Fibroblast of lung (primary cell): ENCODE measurements around the gene CCDC192. TPM values are rescaled to one million over a fixed set of nuclear protein-coding genes. Genes with fewer than 3 reads are reported as not detected.

Source experiments
- DNase-seq, 2 donors: peaks; one replicate each; pipeline versions ENCODE4 v3.0.0 to v3.0.0-alpha.2; 2010; ENCODE audit warnings: low read depth in 2 of 2
- H2AFZ ChIP-seq: 2 replicates; pipeline ENCODE4 v1.5.1; 2012; ENCODE audit warnings: low read length, control low read depth, inconsistent platforms
- H3K27ac ChIP-seq: 2 replicates; pipeline ENCODE4 v1.5.1; 2011; ENCODE audit warnings: low read length, control low read depth; ENCODE audit not compliant: insufficient read depth
- H3K27me3 ChIP-seq: 2 replicates; pipeline ENCODE4 v1.5.1; 2011; ENCODE audit warnings: mild to moderate bottlenecking, low read length; ENCODE audit not compliant: control insufficient read depth, insufficient read depth
- H3K36me3 ChIP-seq: 2 replicates; pipeline ENCODE4 v1.5.1; 2011; ENCODE audit warnings: low read length; ENCODE audit not compliant: control insufficient read depth, insufficient read depth
- H3K4me1 ChIP-seq: 2 replicates; pipeline ENCODE4 v1.5.1; 2011; ENCODE audit warnings: low read length; ENCODE audit not compliant: control insufficient read depth, insufficient read depth; ENCODE audit errors: extremely low read depth
- H3K4me2 ChIP-seq: 2 replicates; pipeline ENCODE4 v1.5.1; 2011; ENCODE audit warnings: low read length, control low read depth; ENCODE audit not compliant: insufficient read depth; ENCODE audit errors: extremely low read depth
- H3K4me3 ChIP-seq, 4 experiments: fragments of 200-600 bp in 1 of 4; sonication (generic) in 1 of 4; replicated peaks in 1 of 4; 2 replicates each; pipeline ENCODE4 v1.5.1; 2011 to 2016; ENCODE audit warnings: low read length in 4 of 4, low read depth in 3 of 4, mild to moderate bottlenecking in 3 of 4, control low read depth in 2 of 4, inconsistent platforms in 1 of 4, mixed read lengths in 1 of 4; ENCODE audit not compliant: insufficient read depth in 1 of 4; ENCODE audit errors: control extremely low read depth in 1 of 4
- H3K79me2 ChIP-seq: 2 replicates; pipeline ENCODE4 v1.5.1; 2012; ENCODE audit warnings: mild to moderate bottlenecking, low read length, inconsistent platforms; ENCODE audit not compliant: control insufficient read depth, insufficient read depth
- H3K9ac ChIP-seq: 2 replicates; pipeline ENCODE4 v1.5.1; 2011; ENCODE audit warnings: mild to moderate bottlenecking, low read length, control low read depth; ENCODE audit not compliant: insufficient read depth
- H3K9me3 ChIP-seq: 2 replicates; pipeline ENCODE4 v1.5.1; 2012; ENCODE audit warnings: low read depth, low read length; ENCODE audit not compliant: control insufficient read depth, insufficient read depth
- H4K20me1 ChIP-seq: 2 replicates; pipeline ENCODE4 v1.5.1; 2011; ENCODE audit warnings: low read length; ENCODE audit not compliant: control insufficient read depth, insufficient read depth; ENCODE audit errors: extremely low read depth
- EZH2 ChIP-seq: IDR thresholded peaks from 2 replicates; pipeline ENCODE4 v1.5.1; 2012; ENCODE audit warnings: low read length, control low read depth, mild to moderate bottlenecking; ENCODE audit errors: missing control alignments
- polyA plus RNA-seq, 2 donors: library from polyadenylated mRNA; depleted of rRNA in 1 of 2; stranded (reverse) in 1 of 2; unstranded in 1 of 2; fragments of >200 nt; gene quantifications; 2 replicates each; pipeline ENCODE4 v1.2.1, GENCODE V29; 2011 to 2012; ENCODE audit warnings: missing spikeins in 1 of 2
- total RNA-seq: library from RNA; depleted of rRNA; stranded (reverse); fragments of >200 nt; gene quantifications from 2 replicates; pipeline ENCODE4 v1.2.1, GENCODE V29; 2014
- TF ChIP-seq, protein P1 (sequence below), 2 donors: IDR thresholded peaks in 1 of 2; conservative IDR thresholded peaks in 1 of 2; 1 replicate in 1 of 2; 2 replicates in 1 of 2; pipeline ENCODE4 v1.5.1; 2011 to 2012; ENCODE audit warnings: low read length in 2 of 2, control low read depth in 1 of 2, inconsistent platforms in 1 of 2, low read depth in 1 of 2, mild to moderate bottlenecking in 1 of 2

The CCDC192 gene
- total and polyA plus RNA-seq, 2 donors (not counting 1 experiment from before 2014, with no cell fraction given) = not detected

DNA sequence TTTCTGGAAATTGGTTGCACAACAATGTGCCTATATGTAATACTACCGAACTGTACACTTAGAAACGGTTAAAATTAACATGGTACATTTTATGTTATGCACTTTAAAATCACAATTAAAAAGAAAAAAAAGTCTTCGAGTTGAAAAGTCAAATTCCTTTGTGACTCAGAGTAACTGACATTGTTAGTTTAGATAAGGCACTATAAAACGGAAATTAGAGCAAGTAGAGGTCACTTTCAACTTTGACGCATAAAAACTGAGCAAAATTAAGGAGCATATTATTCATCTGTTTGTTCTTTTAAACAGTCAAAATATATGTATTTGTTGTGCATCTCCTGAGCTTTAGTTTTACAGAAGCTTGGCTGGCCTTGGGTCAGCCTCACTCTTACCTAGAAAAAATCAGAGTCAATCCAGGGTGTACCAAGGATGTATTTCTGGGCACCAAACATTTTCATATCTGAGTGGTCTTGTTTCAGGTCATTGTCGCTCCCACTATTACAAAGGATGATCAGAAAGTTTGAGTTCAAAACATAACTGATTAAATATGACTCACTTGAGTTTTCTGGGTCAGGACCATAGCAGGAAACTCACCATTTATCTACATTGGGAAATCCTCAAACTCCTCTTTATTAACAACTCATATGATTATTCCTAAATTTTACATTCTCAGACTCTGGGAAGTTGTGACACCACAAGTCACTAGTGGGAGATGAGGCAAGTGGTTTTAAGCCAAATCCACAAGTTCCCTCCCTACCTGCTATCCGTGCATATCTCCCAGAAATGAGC is 160.6 kb downstream of the CCDC192 start:
- Histone ChIP-seq H3K4me1 (no peaks in the 10 kb centered on the region), H3K79me2 (no peaks in the 10 kb centered on the region), H3K9ac (no peak overlapping the region), H2AFZ (no peak overlapping the region), H3K9me3 (no peaks in the 10 kb centered on the region), H3K4me2 (no peak overlapping the region), H3K27ac (no peak overlapping the region), H3K27me3 (no peaks in the 10 kb centered on the region), H3K36me3 (no peaks in the 10 kb centered on the region), H4K20me1 (no peaks in the 10 kb centered on the region), H3K4me3 (no peak overlapping the region)
- peak in 1 of 2 donors; percentile 49 for DNase-seq
- no peak for TF ChIP-seq EZH2
- TF ChIP-seq, protein P1, sequence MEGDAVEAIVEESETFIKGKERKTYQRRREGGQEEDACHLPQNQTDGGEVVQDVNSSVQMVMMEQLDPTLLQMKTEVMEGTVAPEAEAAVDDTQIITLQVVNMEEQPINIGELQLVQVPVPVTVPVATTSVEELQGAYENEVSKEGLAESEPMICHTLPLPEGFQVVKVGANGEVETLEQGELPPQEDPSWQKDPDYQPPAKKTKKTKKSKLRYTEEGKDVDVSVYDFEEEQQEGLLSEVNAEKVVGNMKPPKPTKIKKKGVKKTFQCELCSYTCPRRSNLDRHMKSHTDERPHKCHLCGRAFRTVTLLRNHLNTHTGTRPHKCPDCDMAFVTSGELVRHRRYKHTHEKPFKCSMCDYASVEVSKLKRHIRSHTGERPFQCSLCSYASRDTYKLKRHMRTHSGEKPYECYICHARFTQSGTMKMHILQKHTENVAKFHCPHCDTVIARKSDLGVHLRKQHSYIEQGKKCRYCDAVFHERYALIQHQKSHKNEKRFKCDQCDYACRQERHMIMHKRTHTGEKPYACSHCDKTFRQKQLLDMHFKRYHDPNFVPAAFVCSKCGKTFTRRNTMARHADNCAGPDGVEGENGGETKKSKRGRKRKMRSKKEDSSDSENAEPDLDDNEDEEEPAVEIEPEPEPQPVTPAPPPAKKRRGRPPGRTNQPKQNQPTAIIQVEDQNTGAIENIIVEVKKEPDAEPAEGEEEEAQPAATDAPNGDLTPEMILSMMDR (conservative IDR thresholded peaks at IDR 0.05 in 1 of 2, IDR thresholded peaks at IDR 0.05 in 1 of 2; ENCODE audit: low read depth in 1 of 2, low read length in 2 of 2) = no peak

DNA sequence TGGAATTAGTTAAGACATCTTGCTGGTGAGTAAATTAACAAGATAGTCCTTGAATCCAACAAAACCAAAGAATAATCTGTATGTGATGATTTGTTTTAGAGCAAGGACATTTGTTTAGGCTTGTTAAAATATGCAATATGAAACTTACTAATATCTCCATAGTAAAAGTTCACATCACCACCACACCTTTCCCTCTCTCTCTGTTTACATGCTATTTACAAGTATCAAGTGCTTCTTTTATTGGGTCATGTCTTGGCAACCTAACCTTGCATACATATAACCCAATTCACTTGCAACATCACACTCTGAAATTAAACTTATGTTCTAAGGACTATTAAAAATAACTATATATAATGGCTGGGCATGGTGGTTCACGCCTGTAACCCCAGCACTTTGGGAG is 161.3 kb downstream of the CCDC192 start:
- H3K27me3 ChIP-seq = no peaks in the 10 kb centered on the region
- no peaks in the 10 kb centered on the region for H3K4me1 ChIP-seq
- no peaks in the 10 kb centered on the region for H4K20me1 ChIP-seq
- H2AFZ ChIP-seq = no peak overlapping the region
- no peak overlapping the region for H3K4me3 ChIP-seq
- H3K9ac ChIP-seq = no peak overlapping the region
- no peak overlapping the region for H3K4me2 ChIP-seq
- H3K36me3 ChIP-seq = no peaks in the 10 kb centered on the region
- no peak overlapping the region for H3K27ac ChIP-seq
- H3K9me3 ChIP-seq = no peaks in the 10 kb centered on the region
- H3K79me2 ChIP-seq = no peaks in the 10 kb centered on the region
- no peak for DNase-seq
- no peak for TF ChIP-seq EZH2

DNA sequence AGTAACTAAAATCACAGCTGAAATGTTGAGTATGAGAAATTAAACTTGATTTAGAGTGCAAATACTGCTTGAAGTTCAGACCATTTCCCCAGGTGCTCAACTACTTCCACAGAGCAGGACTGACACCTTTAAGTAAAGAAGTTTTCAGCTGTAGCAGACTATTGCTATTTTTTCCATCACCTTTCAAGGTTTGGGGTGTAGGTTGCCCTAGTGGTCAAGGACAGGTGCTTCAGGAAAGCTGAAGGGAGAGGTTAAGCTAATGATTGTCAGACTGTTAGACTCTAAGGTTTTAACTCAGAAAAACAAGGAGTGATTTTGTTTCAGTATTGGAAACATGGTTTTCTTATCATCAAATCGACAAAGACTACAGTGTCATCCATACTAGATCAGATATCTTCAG is 162.1 kb downstream of the CCDC192 start:
- no peak for DNase-seq
- Histone ChIP-seq H3K27ac (no peak overlapping the region), H4K20me1 (no peaks in the 10 kb centered on the region), H3K4me1 (no peaks in the 10 kb centered on the region), H3K9ac (no peak overlapping the region), H3K4me3 (no peak overlapping the region), H3K79me2 (no peaks in the 10 kb centered on the region), H3K27me3 (no peaks in the 10 kb centered on the region), H2AFZ (no peak overlapping the region), H3K9me3 (no peaks in the 10 kb centered on the region), H3K4me2 (no peak overlapping the region), H3K36me3 (no peaks in the 10 kb centered on the region)
- TF ChIP-seq, protein P1 (conservative IDR thresholded peaks at IDR 0.05 in 1 of 2, IDR thresholded peaks at IDR 0.05 in 1 of 2; ENCODE audit: low read depth in 1 of 2, low read length in 2 of 2) = no peak
- no peak for TF ChIP-seq EZH2
